ENCODE measurements around the gene RTKN2. TPM values are rescaled to one million over a fixed set of nuclear protein-coding genes. Genes with fewer than 3 reads are reported as not detected.

RTKN2 gene
- total and polyA plus RNA-seq, 9 of the 15 experiments (the other 6 are each of a cell fraction or from before 2014, with no cell fraction given), result 0.03 to 0.11 (median 0.05) TPM; not detected in 2

- ATAC-seq (no peak), FAIRE-seq (no peak), DNase-seq (ENCODE audit: extremely low read depth in 1 of 4, low spot score in 3 of 4) (no peak)
- TF ChIP-seq SIRT6 (IDR thresholded peaks at IDR 0.05; ENCODE audit: low read depth, low read length), result no peak
- no peak for TF ChIP-seq ZNF444 (CRISPR knock-in tag; IDR thresholded peaks at IDR 0.05)
- TF ChIP-seq HMG20B (CRISPR knock-in tag; IDR thresholded peaks at IDR 0.05), result no peak
- no peak for TF ChIP-seq ELK3 (CRISPR knock-in tag; IDR thresholded peaks at IDR 0.05)
- no peak for TF ChIP-seq HNRNPUL1 (IDR thresholded peaks at IDR 0.05; ENCODE audit: low read length)
- TF ChIP-seq RNF2 (IDR thresholded peaks at IDR 0.05), result no peak
- Histone ChIP-seq H3K9ac (ENCODE audit: insufficient read depth in 1 of 2, low read depth in 2 of 2, low read length in 2 of 2) (no peak overlapping the region), H3K27me3 (ENCODE audit: control insufficient read depth in 2 of 2, insufficient read depth in 2 of 2, low read length in 2 of 2) (no peaks in the 10 kb centered on the region), H2AFZ (ENCODE audit: low read depth, low read length) (no peak overlapping the region), H3K27ac (ENCODE audit: extremely low read depth, low read depth, low read length) (no peak overlapping the region), H3K4me1 (replicated peaks in 1 of 2; ENCODE audit: control insufficient read depth in 2 of 2, insufficient read depth in 2 of 2, low read length in 2 of 2) (no peaks in the 10 kb centered on the region), H3K4me3 (no peak overlapping the region), H3K4me2 (ENCODE audit: insufficient read depth, low read length) (no peak overlapping the region), H4K20me1 (replicated peaks; ENCODE audit: control insufficient read depth, insufficient read depth, low read length) (no peaks in the 10 kb centered on the region), H3K79me2 (ENCODE audit: control insufficient read depth, insufficient read depth, low read length) (no peaks in the 10 kb centered on the region), H3K9me3 (replicated peaks; ENCODE audit: control insufficient read depth, insufficient read depth, low read depth, low read length) (no peaks in the 10 kb centered on the region), H3K9me1 (ENCODE audit: control insufficient read depth, insufficient read depth, low read length) (no peaks in the 10 kb centered on the region), H3K36me3 (ENCODE audit: control insufficient read depth, insufficient read depth, low read length) (no peaks in the 10 kb centered on the region)
- in situ Hi-C loops (cut with MboI), result no loop called here
- CTCF ChIA-PET (ENCODE audit: low intra/inter-chr PET ratio), result no interaction called here
- no TSS peak for BruUV-seq (replicated peaks)
- intact Hi-C loops (cut with micrococcal nuclease), result no loop called here
- POLR2A ChIA-PET, result interaction anchor here (0.6 to 1.2 kb wide), 2 partner anchors 22 to 32 kb away, joined by 3 read pairs; no protein-coding TSS in a partner anchor
Measured at GRCh38 chr10:62261666-62262065, 7.0 kb downstream of the RTKN2 start.

DNA sequence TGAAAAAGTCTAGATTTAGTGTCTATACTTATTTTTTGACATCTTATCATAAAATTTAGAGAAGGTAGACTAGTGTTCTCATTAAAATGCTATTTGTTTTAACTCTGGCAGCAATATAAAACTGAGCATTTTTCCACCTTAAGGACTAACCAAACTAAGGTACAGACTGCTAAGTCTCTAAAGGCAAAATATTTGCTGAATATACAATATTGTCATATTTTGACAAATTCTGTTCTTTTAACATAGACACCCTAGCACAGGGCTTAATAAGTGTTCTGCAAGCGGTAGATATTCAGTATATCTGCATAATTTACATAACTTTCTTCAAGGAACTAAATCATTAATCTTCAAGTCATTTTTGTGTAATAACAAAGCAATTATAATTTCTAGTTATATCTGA lies 8.6 kb downstream of the RTKN2 start:
- Histone ChIP-seq H3K27me3 (ENCODE audit: control insufficient read depth in 2 of 2, insufficient read depth in 2 of 2, low read length in 2 of 2) (no peaks in the 10 kb centered on the region), H3K9me3 (replicated peaks; ENCODE audit: control insufficient read depth, insufficient read depth, low read depth, low read length) (no peaks in the 10 kb centered on the region), H4K20me1 (replicated peaks; ENCODE audit: control insufficient read depth, insufficient read depth, low read length) (no peaks in the 10 kb centered on the region), H3K4me2 (ENCODE audit: insufficient read depth, low read length) (no peak overlapping the region), H2AFZ (ENCODE audit: low read depth, low read length) (no peak overlapping the region), H3K79me2 (ENCODE audit: control insufficient read depth, insufficient read depth, low read length) (no peaks in the 10 kb centered on the region), H3K9me1 (ENCODE audit: control insufficient read depth, insufficient read depth, low read length) (no peaks in the 10 kb centered on the region), H3K9ac (ENCODE audit: insufficient read depth in 1 of 2, low read depth in 2 of 2, low read length in 2 of 2) (no peak overlapping the region), H3K4me3 (no peak overlapping the region), H3K36me3 (ENCODE audit: control insufficient read depth, insufficient read depth, low read length) (no peaks in the 10 kb centered on the region), H3K27ac (ENCODE audit: extremely low read depth, low read depth, low read length) (no peak overlapping the region), H3K4me1 (replicated peaks in 1 of 2; ENCODE audit: control insufficient read depth in 2 of 2, insufficient read depth in 2 of 2, low read length in 2 of 2) (no peaks in the 10 kb centered on the region)
- CTCF ChIA-PET (ENCODE audit: low intra/inter-chr PET ratio), result no interaction called here
- BruUV-seq (replicated peaks), result no TSS peak
- POLR2A ChIA-PET, result no interaction called here
- 0% methylated on average over 1 of the region's 1 CpG for WGBS (ENCODE audit: insufficient coverage, low coverage, missing lambda C conversion rate)
- FAIRE-seq (no peak), DNase-seq (ENCODE audit: extremely low read depth in 1 of 4, low spot score in 3 of 4) (no peak), ATAC-seq (no peak)
- intact Hi-C loops (cut with micrococcal nuclease) (no loop called here), in situ Hi-C loops (cut with MboI) (no loop called here)
- no peak for TF ChIP-seq PRPF4 (IDR thresholded peaks at IDR 0.05; ENCODE audit: insufficient read depth, low read depth, low read length, poor library complexity, severe bottlenecking)
- TF ChIP-seq ZNF316 (IDR thresholded peaks at IDR 0.05), result peak; percentile 71
- TF ChIP-seq HMBOX1 (IDR thresholded peaks at IDR 0.05), result no peak
- no peak for TF ChIP-seq ZNF175 (CRISPR knock-in tag; IDR thresholded peaks at IDR 0.05; ENCODE audit: low read depth)
- TF ChIP-seq C11orf30 (IDR thresholded peaks at IDR 0.05; ENCODE audit: low read depth), result peak; percentile 56
- TF ChIP-seq MAFF (IDR thresholded peaks at IDR 0.05; ENCODE audit: low read length), result 0 out of 2 replicates have a peak, but pooled peaks have one; percentile 25
- TF ChIP-seq RBBP5 (IDR thresholded peaks at IDR 0.05; ENCODE audit: borderline replicate concordance, insufficient read depth, low read length, poor library complexity, severe bottlenecking), result no peak
- no peak for TF ChIP-seq CXXC5 (CRISPR knock-in tag; IDR thresholded peaks at IDR 0.05)
- peak; percentile 37; the same call in 1 of the 2 replicates for TF ChIP-seq MAFG (tag; conservative IDR thresholded peaks at IDR 0.05)
- TF ChIP-seq, protein P1, sequence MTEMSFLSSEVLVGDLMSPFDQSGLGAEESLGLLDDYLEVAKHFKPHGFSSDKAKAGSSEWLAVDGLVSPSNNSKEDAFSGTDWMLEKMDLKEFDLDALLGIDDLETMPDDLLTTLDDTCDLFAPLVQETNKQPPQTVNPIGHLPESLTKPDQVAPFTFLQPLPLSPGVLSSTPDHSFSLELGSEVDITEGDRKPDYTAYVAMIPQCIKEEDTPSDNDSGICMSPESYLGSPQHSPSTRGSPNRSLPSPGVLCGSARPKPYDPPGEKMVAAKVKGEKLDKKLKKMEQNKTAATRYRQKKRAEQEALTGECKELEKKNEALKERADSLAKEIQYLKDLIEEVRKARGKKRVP (CRISPR knock-in tag; IDR thresholded peaks at IDR 0.05), result no peak

Data from K562 (cell line).